CD14-positive monocyte (primary cell): Measurements from ENCODE around the gene IGSF9B. TPM values are rescaled to one million over a fixed set of nuclear protein-coding genes. Genes with fewer than 3 reads are reported as not detected.

Source experiments
- DNase-seq, 3 donors: peaks; one replicate each; pipeline ENCODE4 v3.0.0-alpha.2; 2011 to 2022
- H2AFZ ChIP-seq: 2 replicates; pipeline ENCODE4 v1.6.0; 2012; ENCODE audit warnings: mild to moderate bottlenecking, low read depth, low read length, inconsistent platforms; ENCODE audit not compliant: insufficient read depth, poor library complexity, severe bottlenecking
- H3K27ac ChIP-seq, 2 donors: 1 replicate in 1 of 2; 2 replicates in 1 of 2; pipeline ENCODE4 v1.5.1; 2012 to 2013; ENCODE audit warnings: low read length in 2 of 2, control low read depth in 1 of 2, inconsistent platforms in 1 of 2, low read depth in 1 of 2, mild to moderate bottlenecking in 1 of 2
- H3K27me3 ChIP-seq, 2 donors: one replicate each; pipeline versions ENCODE4 v1.6.0 to v1.6.1; 2011 to 2013; ENCODE audit warnings: low read length in 2 of 2; ENCODE audit not compliant: control insufficient read depth in 2 of 2, insufficient read depth in 2 of 2
- H3K36me3 ChIP-seq, 2 donors: replicated peaks in 1 of 2; 1 replicate in 1 of 2; 2 replicates in 1 of 2; pipeline versions ENCODE4 v1.5.1 to v1.6.1; 2012 to 2013; ENCODE audit warnings: low read length in 2 of 2, control low read depth in 1 of 2, inconsistent platforms in 1 of 2, mild to moderate bottlenecking in 1 of 2; ENCODE audit not compliant: insufficient read depth in 2 of 2, control insufficient read depth in 1 of 2
- H3K4me1 ChIP-seq, 2 donors: 1 replicate in 1 of 2; 2 replicates in 1 of 2; pipeline versions ENCODE4 v1.5.1 to v1.6.1; 2012 to 2013; ENCODE audit warnings: low read length in 2 of 2, control low read depth in 1 of 2, inconsistent platforms in 1 of 2, mild to moderate bottlenecking in 1 of 2, moderate library complexity in 1 of 2; ENCODE audit not compliant: insufficient read depth in 2 of 2, control insufficient read depth in 1 of 2
- H3K4me2 ChIP-seq: replicated peaks from 2 replicates; pipeline ENCODE3; 2012; ENCODE audit warnings: low read length, moderate library complexity, mild to moderate bottlenecking; ENCODE audit not compliant: poor library complexity, severe bottlenecking; ENCODE audit errors: extremely low read depth
- H3K4me3 ChIP-seq, 3 experiments: fragments of 200-600 bp in 1 of 3; sonication (generic) in 1 of 3; replicated peaks in 1 of 3; 1 replicate in 2 of 3; 2 replicates in 1 of 3; pipeline ENCODE4 v1.5.1; 2011 to 2013; ENCODE audit warnings: low read length in 3 of 3, mild to moderate bottlenecking in 3 of 3, control low read depth in 2 of 3, low read depth in 2 of 3, inconsistent platforms in 1 of 3, moderate library complexity in 1 of 3
- H3K79me2 ChIP-seq: 2 replicates; pipeline ENCODE4 v1.6.0; 2012; ENCODE audit warnings: mild to moderate bottlenecking, control low read depth, inconsistent platforms, low read length, moderate library complexity; ENCODE audit not compliant: insufficient read depth
- H3K9ac ChIP-seq: 2 replicates; pipeline ENCODE4 v1.6.0; 2017; ENCODE audit warnings: low read length, mild to moderate bottlenecking; ENCODE audit not compliant: insufficient read depth, poor library complexity, severe bottlenecking
- H3K9me3 ChIP-seq, 2 donors: replicated peaks in 1 of 2; 1 replicate in 1 of 2; 2 replicates in 1 of 2; pipeline versions ENCODE4 v1.5.1 to v1.6.1; 2012 to 2013; ENCODE audit warnings: low read length in 2 of 2, control low read depth in 1 of 2; ENCODE audit not compliant: control insufficient read depth in 1 of 2, insufficient read depth in 1 of 2
- H4K20me1 ChIP-seq: 2 replicates; pipeline ENCODE4 v1.6.0; 2012; ENCODE audit warnings: mild to moderate bottlenecking, low read length, control low read depth, moderate library complexity; ENCODE audit not compliant: insufficient read depth
- H3K27ac Mint-ChIP-seq, 7 donors: one replicate each; pipeline ENCODE4 v1.8.0; 2020; ENCODE audit warnings: mild to moderate bottlenecking in 7 of 7, mixed read lengths in 7 of 7, moderate library complexity in 6 of 7, inconsistent platforms in 2 of 7
- H3K27me3 Mint-ChIP-seq, 3 donors: one replicate each; pipeline ENCODE4 v1.8.0; 2021 to 2022; ENCODE audit warnings: low read depth in 3 of 3, mild to moderate bottlenecking in 3 of 3, mixed read lengths in 3 of 3, moderate library complexity in 3 of 3, inconsistent platforms in 1 of 3
- H3K36me3 Mint-ChIP-seq, 2 donors: one replicate each; pipeline ENCODE4 v1.8.0; 2020; ENCODE audit warnings: mixed read lengths in 2 of 2, inconsistent platforms in 1 of 2, mild to moderate bottlenecking in 1 of 2
- H3K4me1 Mint-ChIP-seq: one replicate; pipeline ENCODE4 v1.8.0; 2020; ENCODE audit warnings: mild to moderate bottlenecking, mixed read lengths
- H3K4me3 Mint-ChIP-seq, 2 donors: one replicate each; pipeline ENCODE4 v1.8.0; 2020; ENCODE audit warnings: mild to moderate bottlenecking in 2 of 2, mixed read lengths in 2 of 2, moderate library complexity in 1 of 2
- H3K9me3 Mint-ChIP-seq, 7 donors: one replicate each; pipeline ENCODE4 v1.8.0; 2020 to 2022; ENCODE audit warnings: mixed read lengths in 7 of 7, mild to moderate bottlenecking in 6 of 7, moderate library complexity in 6 of 7, inconsistent platforms in 2 of 7
- WGBS: methylation state at CpG from one replicate; pipeline ENCODE4 v1.1.5; 2013; ENCODE audit warnings: missing lambda C conversion rate; ENCODE audit not compliant: insufficient coverage; 5-methylcytosine and 5-hydroxymethylcytosine counted together
- intact Hi-C, 2 donors: fragments of 100-400 bp; cut with micrococcal nuclease; formaldehyde crosslinking; loops; one replicate each; pipeline versions ENCODE4 v1.15.0 to v1.15.1; 2023
- polyA plus RNA-seq, 3 donors: library from polyadenylated mRNA; depleted of rRNA in 1 of 3; unstranded in 2 of 3; stranded (reverse) in 1 of 3; fragments of 300-500 nt in 2 of 3; fragments of >200 nt in 1 of 3; fragmentation: Illumina TruSeq in 2 of 3; gene quantifications; 1 replicate in 2 of 3; 2 replicates in 1 of 3; pipeline ENCODE4 v1.2.3, GENCODE V29; 2012 to 2021
- TF ChIP-seq, protein P1 (sequence below): fragments of 200-600 bp; IDR thresholded peaks from one replicate; pipeline ENCODE4 v1.8.0; 2022; ENCODE audit warnings: antibody characterized with exemption, mild to moderate bottlenecking

Gene IGSF9B
- polyA plus RNA-seq, 3 donors = not detected

DNA sequence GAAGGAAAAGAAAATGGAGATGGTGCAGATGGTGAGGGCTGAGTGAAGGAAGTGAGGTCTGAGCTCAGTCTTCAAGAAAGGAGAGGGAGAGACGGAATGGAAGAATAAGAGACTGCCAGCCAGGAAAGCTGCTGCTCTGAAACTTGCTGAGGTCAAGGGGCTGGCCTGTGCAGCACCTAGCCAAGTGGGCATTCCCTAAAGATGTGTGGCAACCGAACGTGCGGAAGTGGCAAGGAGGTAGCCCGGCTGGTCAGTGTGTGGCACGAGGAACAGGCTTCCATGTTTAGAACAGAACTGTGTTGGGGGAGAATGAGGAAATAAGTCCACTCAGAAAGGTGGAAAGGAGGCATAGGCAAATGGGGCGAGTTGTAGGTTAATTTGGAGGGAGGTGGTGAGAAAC is 7.6 kb upstream of the IGSF9B start:
- Histone ChIP-seq H4K20me1 (no peaks in the 10 kb centered on the region), H3K4me2 (no peak overlapping the region), H3K9me3 (no peaks in the 10 kb centered on the region), H2AFZ (no peak overlapping the region), H3K36me3 (no peaks in the 10 kb centered on the region), H3K4me3 (no peak overlapping the region), H3K27ac (no peak overlapping the region), H3K9ac (no peak overlapping the region), H3K79me2 (no peaks in the 10 kb centered on the region), H3K27me3 (peaks cover 4 to 6% of the 10 kb centered on the region in 2 donors), H3K4me1 (no peaks in the 10 kb centered on the region)
- Mint-ChIP-seq H3K27ac (no peak overlapping the region), H3K4me3 (no peak overlapping the region), H3K9me3 (peaks cover 0 to 4% (median 0%) of the 10 kb centered on the region in 7 donors), H3K27me3 (peaks cover 9 to 30% (median 24%) of the 10 kb centered on the region in 3 donors), H3K4me1 (peaks cover 2% of the 10 kb centered on the region), H3K36me3 (no peaks in the 10 kb centered on the region)
- intact Hi-C loops = no loop called here
- TF ChIP-seq, protein P1, sequence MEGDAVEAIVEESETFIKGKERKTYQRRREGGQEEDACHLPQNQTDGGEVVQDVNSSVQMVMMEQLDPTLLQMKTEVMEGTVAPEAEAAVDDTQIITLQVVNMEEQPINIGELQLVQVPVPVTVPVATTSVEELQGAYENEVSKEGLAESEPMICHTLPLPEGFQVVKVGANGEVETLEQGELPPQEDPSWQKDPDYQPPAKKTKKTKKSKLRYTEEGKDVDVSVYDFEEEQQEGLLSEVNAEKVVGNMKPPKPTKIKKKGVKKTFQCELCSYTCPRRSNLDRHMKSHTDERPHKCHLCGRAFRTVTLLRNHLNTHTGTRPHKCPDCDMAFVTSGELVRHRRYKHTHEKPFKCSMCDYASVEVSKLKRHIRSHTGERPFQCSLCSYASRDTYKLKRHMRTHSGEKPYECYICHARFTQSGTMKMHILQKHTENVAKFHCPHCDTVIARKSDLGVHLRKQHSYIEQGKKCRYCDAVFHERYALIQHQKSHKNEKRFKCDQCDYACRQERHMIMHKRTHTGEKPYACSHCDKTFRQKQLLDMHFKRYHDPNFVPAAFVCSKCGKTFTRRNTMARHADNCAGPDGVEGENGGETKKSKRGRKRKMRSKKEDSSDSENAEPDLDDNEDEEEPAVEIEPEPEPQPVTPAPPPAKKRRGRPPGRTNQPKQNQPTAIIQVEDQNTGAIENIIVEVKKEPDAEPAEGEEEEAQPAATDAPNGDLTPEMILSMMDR = no peak
- DNase-seq = no peak
- 60% methylated on average over 7 of the region's 7 CpGs for WGBS

DNA sequence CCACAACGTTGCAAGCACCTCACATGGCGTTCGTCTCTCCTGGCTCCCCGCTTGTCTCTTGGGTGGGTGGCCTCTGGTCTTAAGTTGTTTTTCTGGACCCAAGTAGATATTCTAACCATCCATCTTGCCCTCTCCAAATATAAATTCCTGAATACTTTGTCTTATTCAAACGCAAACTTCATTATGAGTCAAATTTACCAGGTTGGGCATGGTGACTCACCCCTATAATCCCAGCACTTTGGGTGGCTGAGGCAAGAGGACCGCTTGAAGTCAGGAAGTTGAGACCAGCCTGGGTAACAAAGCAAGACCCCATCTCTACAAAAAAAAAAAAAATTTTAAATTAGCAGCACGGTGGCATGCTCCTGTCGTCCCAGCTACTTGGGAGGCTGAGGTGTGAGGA is 5.1 kb upstream of the IGSF9B start:
- peaks cover 0 to 8% of the 10 kb centered on the region in 2 donors for H3K9me3 ChIP-seq
- no peak overlapping the region for H3K4me3 Mint-ChIP-seq
- H3K27me3 ChIP-seq = peaks cover 21 to 28% of the 10 kb centered on the region in 2 donors
- WGBS = 88% methylated on average over 4 of the region's 8 CpGs
- peaks cover 33 to 39% (median 39%) of the 10 kb centered on the region in 3 donors for H3K27me3 Mint-ChIP-seq
- H4K20me1 ChIP-seq = no peaks in the 10 kb centered on the region
- no peak overlapping the region for H3K27ac Mint-ChIP-seq
- intact Hi-C loops = no loop called here
- H2AFZ ChIP-seq = no peak overlapping the region
- H3K36me3 Mint-ChIP-seq = no peaks in the 10 kb centered on the region
- H3K36me3 ChIP-seq = no peaks in the 10 kb centered on the region
- H3K9me3 Mint-ChIP-seq = peaks cover 0 to 8% (median 0%) of the 10 kb centered on the region in 7 donors
- peaks cover 5% of the 10 kb centered on the region for H3K4me1 Mint-ChIP-seq
- no peak overlapping the region for H3K4me3 ChIP-seq
- no peaks in the 10 kb centered on the region for H3K4me1 ChIP-seq
- H3K27ac ChIP-seq = no peak overlapping the region
- H3K79me2 ChIP-seq = no peaks in the 10 kb centered on the region
- DNase-seq = no peak
- no peak overlapping the region for H3K9ac ChIP-seq
- TF ChIP-seq, protein P1 = no peak
- no peak overlapping the region for H3K4me2 ChIP-seq
